Activated CD4-positive, alpha-beta T cell treated with anti-CD3 and anti-CD28 coated beads, Interleukin-2, amount 50 U/mL, for 16 hours (primary cell): Measurements from ENCODE around the gene AREG.

Source experiments
- DNase-seq: peaks from one replicate; pipeline ENCODE4 v3.0.0-alpha.2; 2020

AREG gene

DNA sequence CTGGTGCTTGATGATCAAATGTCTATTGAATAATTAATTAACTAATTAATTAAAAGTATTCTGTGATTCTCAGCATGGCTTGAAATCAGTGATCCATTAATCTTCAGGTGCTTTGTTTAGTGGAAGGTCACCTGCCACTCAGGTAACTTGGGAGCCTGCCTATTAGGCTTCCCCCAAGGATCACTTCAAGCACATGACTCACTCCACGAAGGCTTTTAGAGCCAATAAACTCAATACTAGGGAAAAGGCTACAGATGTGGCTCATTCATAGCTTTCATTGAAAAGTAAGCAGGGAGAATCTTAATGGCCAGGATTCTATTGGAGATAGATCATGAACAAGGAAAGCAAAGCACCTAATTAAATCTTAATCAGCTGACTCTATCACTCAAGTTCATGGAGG is 21.3 kb downstream of the AREG start:
- no peak for DNase-seq

- DNase-seq: no peak
Measured at GRCh38 chr4:74471264-74471663, 26.3 kb downstream of the AREG start.

GRCh38 chr4:74473155-74473811 is 28.3 kb downstream of the AREG start:
- no peak for DNase-seq

DNA sequence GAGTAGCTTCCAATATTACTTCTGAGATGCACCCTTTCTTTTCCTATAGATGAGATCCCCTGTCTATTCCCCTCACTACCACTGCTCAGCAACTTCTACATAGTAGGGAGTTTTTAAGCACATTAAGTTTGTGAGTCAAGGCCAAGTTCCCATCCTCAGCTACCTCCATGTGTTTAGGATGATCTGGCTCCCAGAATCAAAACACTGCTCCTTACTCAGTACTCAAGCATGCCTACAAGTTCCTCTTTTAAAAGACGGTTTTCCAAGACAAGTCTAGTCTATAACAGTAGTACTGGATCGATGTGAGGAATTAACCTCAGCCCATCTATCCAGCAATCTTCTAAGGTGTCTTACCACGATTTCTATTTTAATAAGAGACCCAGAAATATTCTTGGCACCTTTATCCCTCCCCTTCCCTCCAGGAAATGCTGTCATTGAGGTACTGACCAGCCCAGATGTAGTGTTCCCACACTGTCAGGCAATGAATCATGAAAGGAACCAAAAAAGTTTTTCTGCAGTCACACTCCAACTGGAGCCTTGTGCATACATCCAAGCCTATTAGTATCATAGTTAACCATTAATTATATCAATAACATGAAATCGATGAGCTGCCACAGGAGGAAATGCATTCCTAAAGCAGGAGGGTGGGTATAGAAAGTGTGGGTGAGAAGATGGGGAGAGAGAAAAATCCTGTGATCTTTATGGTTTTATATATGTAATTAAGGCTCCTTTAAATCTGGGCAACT is 29.6 kb downstream of the AREG start:
- DNase-seq: no peak

DNA sequence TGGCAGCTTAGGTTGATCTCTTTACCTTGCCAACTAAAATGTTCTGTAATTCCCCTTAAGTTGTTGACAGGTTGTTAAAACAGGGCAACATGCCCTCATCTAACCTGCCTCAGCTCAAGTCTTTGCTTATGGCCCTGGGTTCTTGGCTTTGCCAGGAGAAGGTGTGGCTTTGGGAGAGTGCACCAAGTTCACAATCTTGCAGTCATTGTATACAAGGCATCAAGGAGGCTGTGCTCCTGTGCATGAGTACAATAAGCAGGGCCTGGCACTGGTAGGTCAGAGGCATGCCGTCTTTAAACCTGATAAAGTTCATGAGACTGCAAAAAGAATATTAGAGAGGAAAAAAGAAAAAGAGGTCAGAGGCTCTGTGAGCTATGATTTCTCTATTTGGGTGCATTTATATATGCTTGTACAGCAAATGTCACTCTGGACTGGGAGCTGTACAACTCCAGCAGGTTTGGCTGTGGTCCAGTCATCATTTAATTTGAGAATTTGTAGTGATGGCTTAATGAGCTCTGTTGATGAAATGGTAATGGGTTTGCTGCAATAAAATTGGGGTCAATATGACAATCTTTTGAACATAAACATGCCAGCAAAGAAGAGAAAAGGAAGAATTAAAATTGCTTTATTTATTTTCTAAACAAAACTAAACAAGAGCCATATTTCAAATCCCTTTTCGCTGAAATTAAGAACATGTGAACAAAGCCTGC is 30.3 kb downstream of the AREG start:
- no peak for DNase-seq

GRCh38 chr4:74475946-74476345 is 31.0 kb downstream of the AREG start:
- no peak for DNase-seq

- no peak for DNase-seq
Measured at GRCh38 chr4:74479009-74479408, 34.1 kb downstream of the AREG start.

- no peak for DNase-seq
Measured at GRCh38 chr4:74480267-74480666, 35.3 kb downstream of the AREG start.

- no peak for DNase-seq
Measured at GRCh38 chr4:74481891-74482609, 37.1 kb downstream of the AREG start.

DNA sequence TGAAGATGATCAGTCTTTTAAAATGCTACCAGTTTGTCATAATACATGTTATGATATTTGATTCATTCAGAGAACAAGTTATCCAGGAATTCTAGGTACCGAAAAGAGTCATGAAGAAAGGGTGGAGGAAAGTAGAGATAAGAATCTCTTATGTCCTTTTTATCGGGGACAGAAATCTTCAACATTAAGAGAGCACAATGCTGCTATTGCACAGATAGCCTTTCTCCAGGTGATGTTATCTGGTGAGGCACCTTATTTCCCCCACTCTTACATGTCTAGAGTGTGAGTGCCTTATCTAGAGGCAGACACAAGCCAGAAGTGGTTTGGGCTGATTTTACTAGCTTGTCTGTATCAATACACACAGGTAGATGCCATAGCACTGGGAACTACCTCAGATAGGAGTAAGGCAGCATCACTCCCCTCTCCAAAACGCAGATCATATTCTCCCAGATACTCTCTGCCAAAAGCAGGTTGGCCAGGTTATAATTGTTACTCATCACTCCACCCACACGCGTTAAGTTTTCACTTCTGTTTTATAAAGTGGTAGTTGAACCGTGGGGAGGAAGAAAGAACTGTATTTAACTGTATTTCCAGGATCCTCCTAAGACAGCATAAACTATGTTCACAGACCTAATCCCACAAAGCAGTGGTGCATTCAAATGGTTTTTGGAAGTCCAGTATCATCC is 38.4 kb downstream of the AREG start:
- no peak for DNase-seq

- peak; percentile 8 for DNase-seq
Measured at GRCh38 chr4:74486905-74487304, 42.0 kb downstream of the AREG start.

DNA sequence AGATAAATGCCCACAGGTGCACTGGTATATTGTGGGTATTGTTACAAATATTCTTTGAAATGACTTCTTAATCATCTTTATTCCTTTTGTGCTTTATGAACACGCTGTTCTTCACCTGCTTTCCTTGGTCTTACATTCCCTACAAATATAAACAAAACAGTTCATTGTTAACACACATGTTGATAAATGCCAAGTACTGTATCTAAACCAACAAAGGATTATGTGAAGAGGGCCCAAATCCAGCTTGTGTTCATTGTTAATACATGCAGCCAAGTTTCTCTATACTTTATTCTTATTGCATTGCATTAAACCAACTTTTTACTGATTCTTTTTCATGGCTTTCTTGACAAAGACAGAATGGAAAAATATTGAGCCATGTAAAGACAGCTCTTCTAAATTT is 42.8 kb downstream of the AREG start:
- no peak for DNase-seq

GRCh38 chr4:74490736-74491135 is 45.8 kb downstream of the AREG start:
- DNase-seq: no peak

DNA sequence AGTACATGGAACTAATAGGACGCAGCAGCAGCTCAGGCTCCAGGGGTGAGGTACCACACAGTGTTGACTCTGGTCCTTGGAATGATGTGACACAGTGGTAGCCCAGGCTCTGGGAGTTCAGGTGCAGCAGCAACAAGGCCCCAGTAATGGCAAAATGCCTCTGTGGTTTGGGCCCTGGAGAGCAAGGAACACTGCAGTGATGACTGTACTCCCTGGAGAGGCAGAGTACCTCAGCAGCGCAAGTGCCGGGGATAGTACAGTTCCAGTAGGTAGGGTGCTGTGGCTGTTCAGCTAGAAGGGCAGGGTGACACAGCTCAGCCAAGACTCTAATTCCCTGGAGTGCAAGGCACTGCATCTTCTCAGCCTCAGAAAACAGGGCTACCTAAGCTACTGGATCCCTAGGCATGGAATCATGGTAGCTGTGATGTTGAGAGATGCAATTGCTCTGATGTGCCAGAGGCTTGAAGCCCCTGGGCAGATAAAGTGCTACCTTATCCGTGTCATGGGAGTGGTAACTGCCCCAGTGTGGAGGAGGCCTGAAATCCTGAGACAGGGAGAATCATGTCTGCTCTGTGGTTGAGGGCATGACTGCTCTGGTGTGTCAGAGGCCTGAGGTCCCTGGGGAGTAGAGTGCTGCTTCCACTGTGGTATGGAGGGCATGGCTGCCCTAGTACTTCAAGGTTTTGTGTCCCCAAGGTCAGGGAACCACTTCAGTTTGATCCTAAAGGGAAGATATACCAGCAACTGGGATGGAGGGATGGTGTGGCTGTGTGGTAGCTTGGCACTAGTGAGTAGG is 55.2 kb downstream of the AREG start:
- DNase-seq: no peak

DNA sequence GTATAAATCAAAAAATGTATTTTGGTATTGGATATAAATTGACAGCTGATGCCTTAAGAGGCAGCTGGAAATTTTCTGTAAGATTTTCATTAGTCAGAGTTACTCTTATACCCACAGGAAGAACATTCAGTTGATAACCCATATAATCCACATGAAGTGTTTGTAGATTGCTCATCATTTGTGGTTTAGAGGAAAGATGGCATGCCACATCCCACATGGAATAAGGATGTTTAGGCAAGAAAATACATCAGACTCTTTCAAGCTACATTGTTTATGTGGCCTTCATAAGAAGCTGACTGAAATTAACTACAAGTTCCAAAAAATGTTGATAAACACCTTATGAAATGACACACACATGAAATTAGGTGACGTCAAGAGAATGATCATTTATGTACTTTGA is 56.6 kb downstream of the AREG start:
- no peak for DNase-seq

DNA sequence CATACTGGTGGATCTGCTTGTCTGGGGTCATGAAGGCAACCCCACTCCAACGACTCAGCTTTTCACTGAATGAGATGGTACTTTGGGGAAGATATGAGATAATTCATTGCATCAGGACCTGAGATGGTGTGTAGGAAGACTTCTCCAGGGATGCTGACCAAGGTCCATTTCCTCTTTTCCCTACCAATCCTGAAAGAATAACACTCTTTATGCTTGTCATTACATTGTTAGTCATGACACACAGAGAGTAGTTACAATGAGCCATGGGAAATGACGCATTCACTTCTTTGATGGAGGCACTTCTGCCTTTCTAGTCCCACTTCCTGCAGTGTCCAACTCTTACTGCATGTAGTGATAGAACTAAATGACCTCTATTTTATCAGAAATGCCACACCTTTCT is 58.6 kb downstream of the AREG start:
- no peak for DNase-seq

DNA sequence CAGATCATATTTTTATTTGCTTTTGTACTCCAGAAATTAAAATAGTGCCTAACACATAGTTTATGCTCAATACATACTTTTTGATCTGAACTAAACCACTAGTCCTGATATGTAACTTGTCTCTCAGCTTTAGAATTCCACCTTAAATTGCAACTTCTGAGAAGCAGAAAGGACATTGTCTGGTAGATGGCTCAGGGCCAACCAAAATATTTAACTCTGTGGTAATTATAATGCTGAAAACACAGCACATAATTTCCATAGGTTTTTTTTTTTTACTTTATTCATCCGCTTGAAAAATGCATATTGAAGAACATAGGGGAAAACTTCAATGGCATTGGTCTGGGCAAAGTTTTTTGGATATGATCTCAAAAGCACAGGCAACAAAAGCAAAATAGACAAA is 59.3 kb downstream of the AREG start:
- DNase-seq: no peak
